Articular chondrocyte of knee joint (primary cell): ENCODE measurements around the gene STAB2. TPM values are rescaled to one million over a fixed set of nuclear protein-coding genes. Genes with fewer than 3 reads are reported as not detected.

Experiments used
- small RNA-seq: library from RNA; depleted of rRNA; stranded (forward); fragments of <200 nt; gene quantifications from one replicate; pipeline ENCODE3, GENCODE V24; 2012
- total RNA-seq: library from RNA; depleted of rRNA; stranded (reverse); fragments of >200 nt; gene quantifications from 2 replicates; pipeline ENCODE4 v1.2.3, GENCODE V29; 2012

STAB2 gene
- not detected in 2 replicates for total RNA-seq

GRCh38 chr12:103586791-103587370, at the start of gene STAB2:
Gene STAB2 (plus strand): TSS chr12:103587273. CDS start chr12:103587477, 204 bp downstream.

Small RNA genes lying within 50 kb of the gene (small RNA-seq; reads per million reads assigned to genes)
- not detected for gene RF00096

Other genes with a start within 250 kb of the STAB2 start
- not detected in 2 replicates for gene C12orf42, start 91.3 kb upstream of the STAB2 start, total RNA-seq